Astrocyte (in vitro differentiated cells and primary cell): ENCODE measurements around the gene KCNQ5. TPM values are rescaled to one million over a fixed set of nuclear protein-coding genes. Genes with fewer than 3 reads are reported as not detected.

Source experiments
- DNase-seq: peaks from one replicate; pipeline ENCODE4 v3.0.0-alpha.2; 2010; ENCODE audit warnings: low read depth
- FAIRE-seq: peaks from 2 replicates; lab custom pipeline; 2011; peaks lifted over from hg19 to GRCh38; lab: Jason Lieb, UNC
- H2AFZ ChIP-seq: 2 replicates; pipeline ENCODE4 v1.6.0; 2012; ENCODE audit warnings: low read depth, low read length, inconsistent platforms
- H3K27ac ChIP-seq: 2 replicates; pipeline ENCODE4 v1.5.1; 2011; ENCODE audit warnings: low read depth, low read length, inconsistent platforms
- H3K27me3 ChIP-seq: 2 replicates; pipeline ENCODE4 v1.6.0; 2011; ENCODE audit warnings: low read length, inconsistent platforms; ENCODE audit not compliant: insufficient read depth
- H3K36me3 ChIP-seq: 2 replicates; pipeline ENCODE4 v1.5.1; 2011; ENCODE audit warnings: low read length, inconsistent platforms; ENCODE audit not compliant: insufficient read depth
- H3K4me1 ChIP-seq: 2 replicates; pipeline ENCODE4 v1.5.1; 2011; ENCODE audit warnings: low read length, inconsistent platforms; ENCODE audit not compliant: insufficient read depth
- H3K4me2 ChIP-seq: 2 replicates; pipeline ENCODE4 v1.6.0; 2012; ENCODE audit warnings: low read length, inconsistent platforms
- H3K4me3 ChIP-seq: 2 replicates; pipeline ENCODE4 v1.5.1; 2011; ENCODE audit warnings: low read depth, mild to moderate bottlenecking, low read length, inconsistent platforms; ENCODE audit not compliant: insufficient read depth
- H3K79me2 ChIP-seq: 2 replicates; pipeline ENCODE4 v1.6.0; 2012; ENCODE audit warnings: mild to moderate bottlenecking, low read length, inconsistent platforms; ENCODE audit not compliant: insufficient read depth
- H3K9ac ChIP-seq: 2 replicates; pipeline ENCODE4 v1.6.0; 2012; ENCODE audit warnings: mild to moderate bottlenecking, low read length, inconsistent platforms
- H3K9me3 ChIP-seq: 2 replicates; pipeline ENCODE4 v1.5.1; 2012; ENCODE audit warnings: low read depth, mild to moderate bottlenecking, low read length, inconsistent platforms; ENCODE audit not compliant: insufficient read depth
- H4K20me1 ChIP-seq: 2 replicates; pipeline ENCODE4 v1.6.0; 2012; ENCODE audit warnings: low read length, inconsistent platforms; ENCODE audit not compliant: insufficient read depth
- H3K27ac Mint-ChIP-seq: one replicate; pipeline ENCODE4 v1.8.0; 2021; ENCODE audit warnings: mild to moderate bottlenecking, mixed read lengths; ENCODE audit not compliant: unreplicated experiment
- H3K27me3 Mint-ChIP-seq: one replicate; pipeline ENCODE4 v1.8.0; 2021; ENCODE audit warnings: low read depth, mixed read lengths; ENCODE audit not compliant: unreplicated experiment
- H3K36me3 Mint-ChIP-seq: one replicate; pipeline ENCODE4 v1.8.0; 2021; ENCODE audit warnings: low read depth, mixed read lengths; ENCODE audit not compliant: unreplicated experiment
- H3K4me1 Mint-ChIP-seq: one replicate; pipeline ENCODE4 v1.8.0; 2021; ENCODE audit warnings: low read depth, mixed read lengths; ENCODE audit not compliant: unreplicated experiment
- H3K4me3 Mint-ChIP-seq: one replicate; pipeline ENCODE4 v1.8.0; 2021; ENCODE audit warnings: mild to moderate bottlenecking, moderate library complexity, mixed read lengths; ENCODE audit not compliant: unreplicated experiment
- H3K9me3 Mint-ChIP-seq: one replicate; pipeline ENCODE4 v1.8.0; 2021; ENCODE audit warnings: mild to moderate bottlenecking, mixed read lengths; ENCODE audit not compliant: unreplicated experiment
- EZH2 ChIP-seq: IDR thresholded peaks from 2 replicates; pipeline ENCODE4 v1.6.1; 2012; ENCODE audit warnings: mild to moderate bottlenecking, low read length, inconsistent platforms; ENCODE audit not compliant: insufficient read depth
- total RNA-seq: library from RNA; stranded (reverse); gene quantifications from 2 replicates; pipeline ENCODE4 v1.2.1, GENCODE V29; 2021
- TF ChIP-seq, protein P1 (sequence below): IDR thresholded peaks from 2 replicates; pipeline ENCODE4 v1.5.1; 2011; ENCODE audit warnings: low read depth, mild to moderate bottlenecking, inconsistent platforms, low read length, moderate library complexity; ENCODE audit not compliant: insufficient read depth

KCNQ5 gene
- total RNA-seq, 1 donor from 2014 or later = 2.0 TPM

- no peaks in the 10 kb centered on the region for H3K79me2 ChIP-seq
- no peak overlapping the region for H2AFZ ChIP-seq
- Mint-ChIP-seq H3K4me1 (peaks cover 25% of the 10 kb centered on the region), H3K36me3 (no peaks in the 10 kb centered on the region), H3K4me3 (no peak overlapping the region), H3K27ac (no peak overlapping the region), H3K9me3 (no peaks in the 10 kb centered on the region), H3K27me3 (no peaks in the 10 kb centered on the region)
- H3K27me3 ChIP-seq = no peaks in the 10 kb centered on the region
- peaks cover 7% of the 10 kb centered on the region for H3K4me1 ChIP-seq
- H3K4me2 ChIP-seq = no peak overlapping the region
- no peak for TF ChIP-seq EZH2
- TF ChIP-seq, protein P1, sequence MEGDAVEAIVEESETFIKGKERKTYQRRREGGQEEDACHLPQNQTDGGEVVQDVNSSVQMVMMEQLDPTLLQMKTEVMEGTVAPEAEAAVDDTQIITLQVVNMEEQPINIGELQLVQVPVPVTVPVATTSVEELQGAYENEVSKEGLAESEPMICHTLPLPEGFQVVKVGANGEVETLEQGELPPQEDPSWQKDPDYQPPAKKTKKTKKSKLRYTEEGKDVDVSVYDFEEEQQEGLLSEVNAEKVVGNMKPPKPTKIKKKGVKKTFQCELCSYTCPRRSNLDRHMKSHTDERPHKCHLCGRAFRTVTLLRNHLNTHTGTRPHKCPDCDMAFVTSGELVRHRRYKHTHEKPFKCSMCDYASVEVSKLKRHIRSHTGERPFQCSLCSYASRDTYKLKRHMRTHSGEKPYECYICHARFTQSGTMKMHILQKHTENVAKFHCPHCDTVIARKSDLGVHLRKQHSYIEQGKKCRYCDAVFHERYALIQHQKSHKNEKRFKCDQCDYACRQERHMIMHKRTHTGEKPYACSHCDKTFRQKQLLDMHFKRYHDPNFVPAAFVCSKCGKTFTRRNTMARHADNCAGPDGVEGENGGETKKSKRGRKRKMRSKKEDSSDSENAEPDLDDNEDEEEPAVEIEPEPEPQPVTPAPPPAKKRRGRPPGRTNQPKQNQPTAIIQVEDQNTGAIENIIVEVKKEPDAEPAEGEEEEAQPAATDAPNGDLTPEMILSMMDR = no peak
- H3K27ac ChIP-seq = no peak overlapping the region
- no peak overlapping the region for H3K9ac ChIP-seq
- H3K36me3 ChIP-seq = no peaks in the 10 kb centered on the region
- DNase-seq = no peak
- no peak for FAIRE-seq
- H3K4me3 ChIP-seq = no peak overlapping the region
- H3K9me3 ChIP-seq = no peaks in the 10 kb centered on the region
- no peaks in the 10 kb centered on the region for H4K20me1 ChIP-seq
Measured at GRCh38 chr6:73081955-73082354, 460.1 kb downstream of the KCNQ5 start.

DNA sequence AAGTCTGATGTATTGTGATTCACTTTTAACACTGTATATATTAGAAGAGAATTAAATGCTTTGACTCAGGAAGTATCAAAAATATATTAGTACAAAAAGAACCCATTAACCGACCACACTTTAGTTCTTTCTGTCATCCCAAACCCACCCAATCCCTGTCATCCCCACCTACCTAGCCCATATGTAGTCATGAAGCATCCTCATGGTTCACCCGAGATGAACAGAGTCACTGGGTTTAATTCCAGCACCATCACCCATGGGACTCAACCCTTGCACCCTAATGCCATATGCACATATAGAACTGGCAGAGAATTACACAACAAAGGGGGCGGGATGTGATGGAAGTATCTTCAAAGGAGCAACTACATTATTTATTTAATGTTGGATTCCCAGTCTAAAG is 462.0 kb downstream of the KCNQ5 start:
- Histone ChIP-seq H3K9ac (no peak overlapping the region), H3K79me2 (no peaks in the 10 kb centered on the region), H3K4me3 (no peak overlapping the region), H3K4me2 (no peak overlapping the region), H3K27ac (no peak overlapping the region), H3K27me3 (no peaks in the 10 kb centered on the region), H4K20me1 (no peaks in the 10 kb centered on the region), H3K9me3 (no peaks in the 10 kb centered on the region), H3K4me1 (peaks cover 7% of the 10 kb centered on the region), H3K36me3 (no peaks in the 10 kb centered on the region), H2AFZ (no peak overlapping the region)
- Mint-ChIP-seq H3K4me3 (no peak overlapping the region), H3K36me3 (no peaks in the 10 kb centered on the region), H3K4me1 (peaks cover 29% of the 10 kb centered on the region), H3K9me3 (no peaks in the 10 kb centered on the region), H3K27ac (no peak overlapping the region), H3K27me3 (no peaks in the 10 kb centered on the region)
- DNase-seq (no peak), FAIRE-seq (no peak)
- TF ChIP-seq EZH2 = no peak
- TF ChIP-seq, protein P1 = no peak

DNA sequence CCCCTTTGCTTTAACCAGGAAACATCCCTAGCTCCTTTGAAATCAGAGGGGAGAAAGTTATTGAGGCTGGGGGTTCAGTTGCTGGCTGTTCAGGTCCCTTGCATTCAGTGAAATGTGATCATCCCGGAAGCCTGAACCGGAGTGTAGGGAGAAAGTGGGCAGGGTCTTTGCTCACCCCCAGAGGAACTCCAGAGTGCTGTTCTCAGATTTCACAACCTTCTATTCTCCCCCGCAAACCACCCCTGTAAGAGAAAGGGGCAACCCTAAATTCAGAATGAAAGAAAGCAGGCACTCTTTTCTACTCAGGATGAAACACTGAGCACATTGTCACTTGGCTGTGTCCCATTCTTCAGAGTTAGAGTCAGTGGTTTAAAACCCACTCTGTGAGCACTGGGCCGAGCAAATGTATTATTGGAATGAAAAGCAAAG is 463.6 kb downstream of the KCNQ5 start:
- Mint-ChIP-seq H3K4me1 (peaks cover 17% of the 10 kb centered on the region), H3K27ac (peak overlapping the region; percentile 30), H3K4me3 (no peak overlapping the region), H3K36me3 (no peaks in the 10 kb centered on the region), H3K27me3 (no peaks in the 10 kb centered on the region), H3K9me3 (no peaks in the 10 kb centered on the region)
- H3K4me3 ChIP-seq = no peak overlapping the region
- DNase-seq (peak; percentile 45), FAIRE-seq (no peak)
- H3K9ac ChIP-seq = peak overlapping the region; percentile 26
- H3K4me2 ChIP-seq = peak overlapping the region; percentile 39
- peak overlapping the region; percentile 43 for H2AFZ ChIP-seq
- no peaks in the 10 kb centered on the region for H3K9me3 ChIP-seq
- no peaks in the 10 kb centered on the region for H4K20me1 ChIP-seq
- no peak overlapping the region for H3K27ac ChIP-seq
- H3K36me3 ChIP-seq = no peaks in the 10 kb centered on the region
- no peak for TF ChIP-seq EZH2
- TF ChIP-seq, protein P1 = no peak
- no peaks in the 10 kb centered on the region for H3K4me1 ChIP-seq
- H3K27me3 ChIP-seq = no peaks in the 10 kb centered on the region
- no peaks in the 10 kb centered on the region for H3K79me2 ChIP-seq
